HCT116 (cell line): ENCODE measurements around the gene CTXND1. TPM values are rescaled to one million over a fixed set of nuclear protein-coding genes. Genes with fewer than 3 reads are reported as not detected.

Experiments used
- ATAC-seq: fragments of 200-7000 bp; cut with Tn5 transposase; 2 replicates; pipeline ENCODE4 v1.9.1; 2020; ENCODE audit warnings: mild to moderate bottlenecking, moderate library complexity
- BruUV-seq: library from RNA; stranded (reverse); fragments of 400-500 nt; replicated peaks from 2 replicates; lab custom pipeline; 2021; lab: Mats Ljungman, UMichigan
- CTCF ChIA-PET: fragments of 300-600 bp; sonication (Branson Sonifier 250); formaldehyde crosslinking; loops from one replicate; lab custom pipeline; 2021; ENCODE audit warnings: antibody characterized with exemption; lab: Charles Lee
- POLR2A ChIA-PET: fragments of 300-600, 350-600 bp; sonication (Branson Sonifier 250); formaldehyde crosslinking; loops from one replicate; lab custom pipeline; 2021; ENCODE audit warnings: antibody characterized with exemption; lab: Charles Lee
- RAD21 ChIA-PET, 2 experiments: fragments of 300-600 bp; sonication (Branson Sonifier 250); formaldehyde crosslinking; loops; one replicate each; lab custom pipeline; 2023; ENCODE audit warnings: low total read pairs in 2 of 2; ENCODE audit not compliant: uncharacterized antibody in 2 of 2, unreplicated experiment in 2 of 2, low non-redundant PET in 1 of 2; lab: Charles Lee
- DNase-seq: peaks from one replicate; pipeline ENCODE4 v3.0.0-alpha.2; 2010; ENCODE audit warnings: low read depth, low spot score
- H2AFZ ChIP-seq: fragments of 200-600 bp; shearing (Covaris generic), sonication (generic); 2 replicates; pipeline ENCODE4 v1.6.1; 2017; ENCODE audit warnings: low read depth, mixed run types, mixed read lengths, antibody characterized with exemption, low read length; ENCODE audit not compliant: poor library complexity, severe bottlenecking
- H3K27ac ChIP-seq: 2 replicates; pipeline ENCODE4 v1.5.1; 2012; ENCODE audit warnings: low read depth, low read length
- H3K27me3 ChIP-seq: fragments of 200-600 bp; sonication (generic); 2 replicates; pipeline ENCODE4 v1.6.1; 2016; ENCODE audit warnings: mixed run types, low read length, mixed read lengths; ENCODE audit not compliant: insufficient read depth
- H3K36me3 ChIP-seq, 2 experiments: fragments of 200-500 bp in 1 of 2; fragments of 200-600 bp in 1 of 2; sonication (Bioruptor generic) in 1 of 2; sonication (generic) in 1 of 2; 2 replicates each; pipeline versions ENCODE4 v1.5.1 to v1.6.1; 2014 to 2016; ENCODE audit warnings: low read length in 2 of 2, inconsistent platforms in 1 of 2, mixed read lengths in 1 of 2, mixed run types in 1 of 2; ENCODE audit not compliant: insufficient read depth in 2 of 2, control insufficient read depth in 1 of 2
- H3K4me1 ChIP-seq, 2 experiments: fragments of 200-600 bp in 1 of 2; sonication (generic) in 1 of 2; 2 replicates each; pipeline versions ENCODE4 v1.5.1 to v1.6.1; 2012 to 2017; ENCODE audit warnings: low read length in 2 of 2, inconsistent platforms in 1 of 2, mild to moderate bottlenecking in 1 of 2, mixed read lengths in 1 of 2, mixed run types in 1 of 2, moderate library complexity in 1 of 2; ENCODE audit not compliant: insufficient read depth in 2 of 2, control insufficient read depth in 1 of 2
- H3K4me2 ChIP-seq: fragments of 200-600 bp; sonication (generic); 2 replicates; pipeline ENCODE4 v1.6.1; 2017; ENCODE audit warnings: mixed run types, low read length, mixed read lengths
- H3K4me3 ChIP-seq, 2 experiments: fragments of 200-600 bp in 1 of 2; sonication (generic) in 1 of 2; replicated peaks in 1 of 2; 2 replicates each; pipeline ENCODE4 v1.5.1; 2011 to 2016; ENCODE audit warnings: low read length in 2 of 2, control low read depth in 1 of 2, low read depth in 1 of 2, mild to moderate bottlenecking in 1 of 2, mixed read lengths in 1 of 2, mixed run types in 1 of 2
- H3K79me2 ChIP-seq: fragments of 200-600 bp; sonication (generic); 2 replicates; pipeline ENCODE4 v1.6.1; 2017; ENCODE audit warnings: mild to moderate bottlenecking, mixed run types, low read length, moderate library complexity, mixed read lengths; ENCODE audit not compliant: insufficient read depth
- H3K9ac ChIP-seq: fragments of 200-600 bp; sonication (generic); 2 replicates; pipeline ENCODE4 v1.6.1; 2016; ENCODE audit warnings: low read length, mixed read lengths
- H3K9me2 ChIP-seq: fragments of 200-600 bp; sonication (generic), shearing (Covaris generic); 2 replicates; pipeline ENCODE4 v1.6.1; 2017; ENCODE audit warnings: mixed run types, mild to moderate bottlenecking, moderate library complexity; ENCODE audit not compliant: insufficient read depth
- H3K9me3 ChIP-seq, 2 experiments: fragments of 200-500 bp in 1 of 2; fragments of 200-600 bp in 1 of 2; sonication (Bioruptor generic) in 1 of 2; sonication (generic) in 1 of 2; 2 replicates each; pipeline ENCODE4 v1.6.1; 2014 to 2017; ENCODE audit warnings: low read length in 2 of 2, mixed read lengths in 2 of 2, inconsistent platforms in 1 of 2, low read depth in 1 of 2, mild to moderate bottlenecking in 1 of 2, mixed run types in 1 of 2, moderate library complexity in 1 of 2; ENCODE audit not compliant: control insufficient read depth in 1 of 2, insufficient read depth in 1 of 2
- H4K20me1 ChIP-seq: fragments of 200-600 bp; sonication (generic), shearing (Covaris generic); 2 replicates; pipeline ENCODE4 v1.6.1; 2017; ENCODE audit warnings: mixed run types, mild to moderate bottlenecking, moderate library complexity; ENCODE audit not compliant: insufficient read depth
- ATF3 ChIP-seq: IDR thresholded peaks from 2 replicates; pipeline ENCODE4 v1.6.1; 2012
- CTCF ChIP-seq, 3 experiments: fragments of 200-600 bp in 1 of 3; sonication (generic) in 1 of 3; IDR thresholded peaks in 2 of 3; conservative IDR thresholded peaks in 1 of 3; 2 replicates each; pipeline ENCODE4 v1.5.1; 2012 to 2017; ENCODE audit warnings: low read depth in 2 of 3, low read length in 2 of 3, antibody characterized with exemption in 1 of 3, borderline replicate concordance in 1 of 3, control low read depth in 1 of 3, mild to moderate bottlenecking in 1 of 3, mixed read lengths in 1 of 3, mixed run types in 1 of 3, moderate library complexity in 1 of 3; ENCODE audit not compliant: insufficient read depth in 1 of 3
- JUND ChIP-seq: IDR thresholded peaks from 2 replicates; pipeline ENCODE4 v1.6.1; 2012
- MAX ChIP-seq: IDR thresholded peaks from 2 replicates; pipeline ENCODE4 v1.6.1; 2012
- POLR2A ChIP-seq: IDR thresholded peaks from 2 replicates; pipeline ENCODE4 v1.7.0; 2011; ENCODE audit warnings: borderline replicate concordance; ENCODE audit not compliant: insufficient read depth, insufficient read length; ENCODE audit errors: extremely low read depth
- RAD21 ChIP-seq: IDR thresholded peaks from 2 replicates; pipeline ENCODE4 v1.6.1; 2012; ENCODE audit warnings: low read depth, mild to moderate bottlenecking
- REST ChIP-seq: IDR thresholded peaks from 2 replicates; pipeline ENCODE4 v1.6.1; 2012; ENCODE audit warnings: low read depth
- SIN3A ChIP-seq: IDR thresholded peaks from 2 replicates; pipeline ENCODE4 v1.6.1; 2012; ENCODE audit warnings: low read depth
- ZBTB33 ChIP-seq: IDR thresholded peaks from 2 replicates; pipeline ENCODE4 v1.6.1; 2011; ENCODE audit warnings: mild to moderate bottlenecking, low read length, moderate library complexity; ENCODE audit not compliant: insufficient replicate concordance; ENCODE audit errors: extremely low read depth
- ZNF274 ChIP-seq: fragments of 200-500 bp; sonication (Bioruptor generic); IDR thresholded peaks from 2 replicates; pipeline ENCODE4 v1.6.1; 2014; ENCODE audit warnings: mild to moderate bottlenecking, low read depth, low read length, inconsistent platforms
- intact Hi-C: fragments of 100-400 bp; cut with micrococcal nuclease; formaldehyde crosslinking; loops from 2 replicates; pipeline ENCODE4 v1.10.0; 2022
- total RNA-seq: library from RNA; stranded (reverse); gene quantifications from one replicate; pipeline ENCODE4 v1.2.1, GENCODE V29; 2021; ENCODE audit not compliant: unreplicated experiment

CTXND1 gene
- total RNA-seq, 1 experiment from 2014 or later, result not detected

- H3K27me3 ChIP-seq, result no peaks in the 10 kb centered on the region
- H3K36me3 ChIP-seq, result no peaks in the 10 kb centered on the region
- TF ChIP-seq RAD21, result no peak
- no peak for TF ChIP-seq POLR2A
- no peak for TF ChIP-seq JUND
- TF ChIP-seq ATF3, result no peak
- TF ChIP-seq ZNF274, result no peak
- TF ChIP-seq SIN3A, result no peak
- no peak for TF ChIP-seq MAX
- TF ChIP-seq CTCF (IDR thresholded peaks at IDR 0.05 in 2 of 3, conservative IDR thresholded peaks at IDR 0.05 in 1 of 3; ENCODE audit: borderline replicate concordance in 1 of 3, insufficient read depth in 1 of 3, low read depth in 2 of 3, low read length in 2 of 3), result no peak
- TF ChIP-seq ZBTB33, result no peak
- TF ChIP-seq REST, result no peak
- H3K4me1 ChIP-seq, result peaks cover 0 to 10% of the 10 kb centered on the region in 2 experiments; a peak in 2 of 4 replicates
- no peak overlapping the region for H3K4me3 ChIP-seq
- ChIA-PET RAD21 (no interaction called here), POLR2A (no interaction called here), CTCF (no interaction called here)
- H3K79me2 ChIP-seq, result no peaks in the 10 kb centered on the region
- H3K9me3 ChIP-seq, result no peaks in the 10 kb centered on the region
- DNase-seq, result no peak
- intact Hi-C loops, result loop anchor here (10.0 kb wide), 3 partner anchors 285 to 585 kb away; partner anchors contain the start of gene MTHFS
- ATAC-seq, result no peak
- no peak overlapping the region for H3K27ac ChIP-seq
- no peaks in the 10 kb centered on the region for H4K20me1 ChIP-seq
- no TSS peak for BruUV-seq
- H3K4me2 ChIP-seq, result no peak overlapping the region
- H3K9me2 ChIP-seq, result no peaks in the 10 kb centered on the region
- no peak overlapping the region for H2AFZ ChIP-seq
- no peak overlapping the region for H3K9ac ChIP-seq
Observed at GRCh38 chr15:80179935-80180334, 72.1 kb downstream of the CTXND1 start.
